NCI-H2081 (cell line): ENCODE results near the gene CELA2A.
"Not testable (repeated sequence)": the region's sequence is repeated elsewhere in the genome, so short reads cannot be mapped to it uniquely, and the experiment has no call there.

Source experiments
- DNase-seq, 2 experiments: peaks; one replicate each; lab custom pipeline; 2025; lab: John Stamatoyannopoulos, UW

The CELA2A gene

DNA sequence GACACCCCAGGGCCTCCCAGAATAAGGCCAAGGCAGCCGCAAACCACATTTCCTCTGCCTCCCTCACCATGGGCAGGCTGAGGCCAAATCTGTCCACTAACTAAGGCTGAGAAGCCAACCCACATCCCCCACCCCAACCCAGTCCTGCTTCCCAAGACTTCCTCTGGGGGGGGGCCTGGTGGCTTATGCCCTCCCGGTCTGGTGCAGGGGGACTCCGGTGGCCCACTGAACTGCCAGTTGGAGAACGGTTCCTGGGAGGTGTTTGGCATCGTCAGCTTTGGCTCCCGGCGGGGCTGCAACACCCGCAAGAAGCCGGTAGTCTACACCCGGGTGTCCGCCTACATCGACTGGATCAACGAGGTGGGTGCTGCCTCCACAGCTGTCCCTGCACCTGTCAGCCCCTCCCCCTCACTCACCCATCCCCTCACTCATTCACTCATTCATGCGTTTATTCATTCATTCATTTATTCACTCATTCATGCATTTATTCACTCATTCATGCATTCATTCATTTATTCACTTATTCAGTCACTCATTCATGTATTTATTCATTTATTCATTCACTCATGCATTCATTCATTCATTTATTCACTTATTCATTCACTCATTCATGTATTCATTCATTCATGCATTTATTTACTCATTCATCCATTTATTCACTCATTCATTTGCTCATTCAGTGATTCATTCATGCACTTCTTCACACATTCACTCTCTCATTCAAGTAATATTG lies 11.0 kb upstream of the CELA2A start:
- DNase-seq: no peak

DNA sequence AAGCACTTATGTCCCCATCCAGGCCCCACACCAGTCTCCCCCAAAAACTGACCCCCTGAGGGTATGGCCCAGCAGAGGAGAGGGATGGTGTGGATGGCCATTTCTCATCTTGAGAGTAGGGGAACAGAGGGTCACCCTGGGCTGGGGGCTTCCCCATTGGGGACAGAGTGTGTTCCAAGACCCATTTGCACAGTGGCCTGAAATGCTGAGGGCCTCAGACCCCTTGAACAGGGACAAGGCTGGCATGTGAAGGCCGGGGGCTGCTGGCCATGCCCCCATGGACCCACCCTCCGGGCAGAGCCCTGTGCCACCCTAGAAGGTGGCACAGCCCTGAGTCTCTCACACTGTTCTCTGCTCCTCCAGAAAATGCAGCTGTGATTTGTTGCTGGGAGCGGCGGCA lies 10.3 kb upstream of the CELA2A start:
- DNase-seq: no peak

DNA sequence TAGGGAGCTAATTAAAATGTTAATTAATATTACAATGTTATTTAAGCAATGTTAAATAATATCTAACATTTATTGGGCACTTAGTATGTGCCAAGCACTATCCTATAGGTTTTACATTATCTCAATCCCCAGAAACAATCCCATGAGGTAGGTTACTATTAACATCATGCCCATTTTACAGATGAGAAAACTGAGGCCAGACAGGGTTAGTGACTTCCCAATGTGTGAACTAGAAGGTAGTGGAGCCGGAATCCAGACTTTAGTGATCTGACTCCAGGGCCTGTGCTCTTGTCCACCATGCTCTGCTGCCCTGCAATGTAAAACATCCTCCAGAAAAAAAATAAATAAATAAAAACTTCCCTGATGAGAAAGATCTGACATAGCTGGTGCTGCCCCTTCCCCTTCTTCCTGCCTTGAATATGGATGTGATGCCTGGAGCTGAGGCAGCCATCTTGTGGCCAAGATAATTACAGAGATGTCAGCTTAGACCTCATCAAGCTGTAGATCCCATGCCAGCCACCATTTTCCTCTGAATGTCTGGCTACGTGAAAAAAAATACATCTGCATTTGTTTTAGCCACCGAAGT lies 7.6 kb upstream of the CELA2A start:
- DNase-seq: no peak

DNA sequence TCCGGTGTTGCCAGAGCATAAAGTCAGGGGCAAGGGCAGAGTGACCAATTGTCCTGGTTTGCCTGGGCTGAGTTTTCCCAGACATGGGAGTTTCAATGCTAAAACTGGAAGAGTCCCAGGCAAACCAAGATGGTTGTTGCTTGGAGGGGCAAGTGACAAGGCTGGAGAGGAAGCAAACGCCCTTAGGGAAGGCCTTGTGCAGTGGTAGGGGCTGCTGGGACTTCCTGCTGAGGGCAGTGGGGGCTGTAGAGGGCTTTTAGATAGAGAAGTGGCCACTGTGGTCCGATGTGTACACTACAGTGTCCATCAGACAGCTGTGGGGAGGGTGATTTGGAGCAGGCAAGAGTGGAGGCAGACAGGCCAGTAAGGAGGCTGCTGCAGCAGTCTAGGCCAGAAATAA lies 7.0 kb upstream of the CELA2A start:
- DNase-seq: no peak

DNA sequence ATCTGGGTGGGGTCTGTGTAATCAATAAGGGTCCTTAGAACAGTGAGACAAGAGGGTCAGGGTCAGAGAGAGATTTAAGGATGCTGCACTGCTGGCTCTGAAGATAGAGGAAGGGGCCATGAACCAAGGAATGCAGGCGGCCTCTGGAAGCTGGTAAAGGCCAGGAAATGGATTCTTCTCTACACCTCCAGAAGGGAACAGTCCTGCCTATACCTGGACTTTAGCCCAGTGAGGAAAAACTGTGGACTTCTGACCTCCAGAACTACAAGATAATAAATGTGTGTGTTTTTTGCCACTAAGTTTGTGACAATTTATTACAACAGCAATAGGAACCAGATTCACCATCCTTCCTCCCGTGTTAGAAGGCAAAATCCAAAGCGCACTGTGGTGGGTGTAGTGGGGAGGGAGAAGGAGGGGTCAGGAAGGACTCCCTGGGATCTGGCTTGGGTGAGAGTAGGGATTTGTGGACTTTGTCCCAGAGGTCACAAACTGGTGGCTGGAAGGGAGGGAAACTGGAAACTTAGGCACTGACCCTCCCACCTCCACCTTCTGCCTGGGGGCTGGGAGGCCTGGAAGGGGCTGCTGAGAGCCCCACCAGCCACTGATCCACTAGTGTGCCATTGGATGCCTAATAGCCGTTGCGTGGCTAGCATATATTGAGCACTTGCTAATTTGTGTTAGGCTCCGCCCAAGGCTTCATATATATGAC lies 5.4 kb upstream of the CELA2A start:
- no peak for DNase-seq

DNA sequence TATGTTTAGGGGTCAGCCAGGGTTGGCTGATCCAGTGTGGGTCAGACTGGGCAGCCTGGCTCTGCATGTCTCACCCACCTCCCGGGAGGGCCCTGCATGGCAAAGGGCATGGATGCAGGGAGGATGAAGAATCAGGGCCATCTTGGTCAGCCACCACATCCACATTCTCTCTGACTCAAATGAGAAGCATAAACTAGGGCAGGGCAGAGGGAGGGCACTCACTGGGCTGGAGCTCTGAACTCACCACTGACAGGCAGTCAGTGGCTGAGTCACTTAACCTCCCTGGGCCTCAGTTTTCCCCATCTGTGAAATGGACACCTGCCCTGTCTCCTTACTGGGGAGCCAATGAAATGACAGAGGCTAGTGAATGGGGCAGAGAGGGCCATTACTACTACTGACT lies 4.3 kb upstream of the CELA2A start:
- DNase-seq: no peak

DNA sequence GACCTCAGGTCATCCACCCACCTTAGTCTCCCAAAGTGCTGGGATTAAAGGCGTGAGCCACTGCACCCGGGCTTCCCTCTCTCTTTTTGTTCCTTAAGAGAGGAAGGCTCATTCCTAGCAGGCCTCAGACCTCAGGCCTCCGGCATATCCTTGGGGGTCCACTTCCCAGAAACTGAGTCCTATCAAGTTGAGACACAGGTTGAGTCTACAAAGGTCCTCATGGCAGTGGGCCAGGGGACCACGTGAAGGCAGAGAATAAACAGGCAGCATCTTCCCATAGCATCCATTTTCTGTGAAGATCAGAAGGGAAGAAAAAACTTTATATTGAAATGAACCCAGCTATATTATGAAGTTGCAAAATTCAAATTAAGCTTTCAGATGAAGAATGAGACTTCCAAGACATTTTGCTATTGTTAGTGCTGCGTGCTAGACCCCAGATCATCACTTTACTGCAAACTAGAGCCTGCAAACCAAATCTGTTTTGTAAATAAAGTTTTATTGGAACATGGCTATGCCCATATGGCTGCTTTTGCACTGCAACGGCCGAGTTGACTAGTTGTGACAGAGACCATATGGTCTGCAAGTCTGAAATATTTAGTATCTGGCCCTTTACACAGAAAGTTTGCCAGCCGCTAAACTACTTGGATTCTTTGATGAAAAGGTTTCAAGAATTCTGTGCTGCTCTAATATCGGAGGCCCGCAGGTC lies 3.5 kb upstream of the CELA2A start:
- no peak for DNase-seq

DNA sequence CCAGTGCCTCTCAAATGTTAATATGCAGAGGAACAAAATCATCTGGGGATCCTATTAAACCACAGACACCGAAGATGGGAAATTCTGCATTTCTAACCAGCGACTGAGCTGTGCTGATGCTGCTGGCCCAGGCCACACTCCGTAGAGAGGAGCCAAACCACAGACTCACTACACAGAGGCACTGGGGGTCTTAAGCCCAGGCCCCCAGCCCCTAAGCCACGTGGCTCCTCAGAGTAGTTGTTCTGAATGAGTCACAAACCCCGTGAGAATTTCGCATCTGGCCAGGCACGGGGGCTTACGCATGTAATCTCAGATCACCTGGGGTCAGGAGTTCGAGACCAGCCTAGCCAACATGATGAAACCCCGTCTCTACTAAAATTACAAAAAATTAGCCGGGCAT lies 2.8 kb upstream of the CELA2A start:
- DNase-seq: no peak

DNA sequence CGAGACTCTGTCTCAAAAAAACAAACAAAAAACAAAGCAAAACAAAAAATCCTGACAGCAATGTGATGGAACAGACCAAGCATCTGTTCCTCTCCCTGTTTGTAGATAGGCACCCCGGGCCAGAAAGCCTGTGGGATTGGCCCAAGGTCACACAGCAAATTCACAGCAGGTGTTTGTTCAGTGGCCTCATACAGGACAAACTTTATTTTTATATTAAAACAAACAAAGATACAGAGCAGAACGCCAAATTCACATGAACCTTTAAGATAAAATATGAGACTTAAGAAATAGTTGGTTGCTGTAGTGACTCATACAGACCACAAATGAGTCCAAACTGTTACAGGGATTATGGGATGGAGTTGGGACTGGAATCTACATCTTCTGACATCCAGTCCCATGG lies 2.3 kb upstream of the CELA2A start:
- no peak for DNase-seq

DNA sequence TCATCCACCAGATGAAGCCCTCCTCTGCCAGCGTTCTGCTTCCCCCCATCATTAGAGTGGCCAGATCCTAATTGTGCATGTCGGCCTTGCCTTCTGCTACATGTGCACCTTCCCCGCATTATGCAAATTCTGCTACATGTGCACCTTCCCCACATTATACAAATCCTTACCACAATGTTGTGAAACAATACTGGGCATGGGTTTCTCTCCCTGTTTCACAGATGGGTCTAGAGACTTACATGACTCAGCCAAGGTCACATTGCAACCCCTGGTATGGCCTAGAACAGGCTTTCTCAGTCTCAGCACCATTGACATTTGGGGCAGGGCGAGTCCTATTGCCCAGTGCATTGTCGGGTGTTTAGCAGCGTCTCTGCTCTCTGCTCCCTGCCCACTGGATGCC lies 1.0 kb upstream of the CELA2A start:
- no peak for DNase-seq

DNA sequence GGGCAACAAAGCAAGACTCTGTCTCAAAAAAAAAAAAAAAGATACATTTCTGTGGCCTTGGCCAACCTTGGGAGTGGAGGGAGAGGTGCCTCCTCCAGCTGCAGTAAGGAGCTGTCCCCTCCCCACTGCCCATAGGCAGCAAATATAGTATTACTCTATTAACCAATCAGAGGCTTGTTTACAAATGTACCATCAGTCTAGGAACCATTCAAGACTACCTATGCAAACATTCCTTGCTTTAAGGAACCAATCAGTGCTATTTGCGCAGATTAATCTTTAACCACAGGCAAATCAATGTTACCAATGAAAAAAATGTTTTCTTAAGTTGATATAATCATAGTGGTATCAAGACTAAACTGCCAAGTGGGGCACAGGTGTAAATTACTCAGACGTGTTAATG lies 1.1 kb downstream of the CELA2A start:
- DNase-seq: no peak

DNA sequence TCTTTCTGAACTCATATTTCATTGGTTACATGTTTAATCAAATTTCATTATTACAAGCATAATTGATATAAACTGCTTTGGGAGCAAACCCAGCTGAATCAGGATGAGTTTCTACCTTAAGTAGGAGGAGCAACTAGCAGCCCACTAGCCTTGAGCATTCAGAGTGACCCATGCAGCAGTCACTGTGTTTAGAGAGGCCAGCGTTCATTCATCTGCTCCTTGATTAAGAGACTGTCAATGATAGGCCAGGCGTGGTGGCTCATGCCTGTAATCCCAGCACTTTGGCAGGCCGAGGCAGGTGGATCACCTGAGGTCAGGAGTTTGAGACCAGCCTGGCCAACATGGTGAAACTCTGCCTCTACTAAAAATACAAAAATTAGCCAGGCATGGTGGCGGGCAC lies 1.9 kb downstream of the CELA2A start:
- not testable (repeated sequence) for DNase-seq

DNA sequence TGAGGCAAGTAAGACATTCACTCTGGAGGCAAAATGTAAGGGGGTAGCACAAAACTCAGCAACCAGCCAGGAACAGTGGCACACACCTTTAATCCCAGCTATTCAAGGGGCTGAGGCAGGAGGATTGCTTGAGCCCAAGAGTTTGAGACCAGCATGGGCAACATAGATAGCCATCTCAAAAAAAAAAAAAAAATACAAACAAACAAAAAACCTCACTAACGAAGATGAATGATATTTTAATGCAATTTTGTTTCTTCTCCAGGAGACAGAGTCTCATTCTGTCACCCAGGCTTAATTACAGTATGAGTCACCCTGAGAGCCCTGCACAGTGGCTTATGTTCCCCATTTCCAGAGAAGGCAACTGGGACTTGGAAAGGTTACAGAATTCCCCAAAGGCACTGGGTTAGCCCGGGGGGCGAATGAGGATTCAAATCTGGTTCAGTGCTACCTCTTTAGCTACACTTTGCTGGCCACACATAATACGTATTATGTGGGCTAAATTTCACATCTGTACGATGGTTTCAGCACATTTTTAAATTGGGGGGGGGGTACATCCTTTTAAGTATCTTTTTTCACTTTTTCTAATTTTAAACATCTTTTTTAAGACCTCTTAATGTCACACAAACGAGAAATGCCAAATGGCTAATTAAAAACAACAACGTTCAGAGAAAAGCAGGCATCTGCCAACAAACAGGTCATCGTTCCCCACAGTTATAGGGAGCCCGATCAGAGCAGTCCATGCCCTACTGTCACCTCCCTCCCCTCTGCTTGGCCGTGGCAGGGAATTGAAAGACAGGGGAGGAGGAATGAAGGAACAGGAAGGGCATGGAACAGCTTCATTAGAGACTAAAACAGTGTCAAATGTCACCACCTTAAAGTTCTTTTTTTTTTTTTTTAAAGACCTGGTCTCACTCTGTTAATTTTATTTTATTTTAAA lies 3.5 kb downstream of the CELA2A start:
- peak in 1 of 2 experiments; percentile 8 for DNase-seq

DNA sequence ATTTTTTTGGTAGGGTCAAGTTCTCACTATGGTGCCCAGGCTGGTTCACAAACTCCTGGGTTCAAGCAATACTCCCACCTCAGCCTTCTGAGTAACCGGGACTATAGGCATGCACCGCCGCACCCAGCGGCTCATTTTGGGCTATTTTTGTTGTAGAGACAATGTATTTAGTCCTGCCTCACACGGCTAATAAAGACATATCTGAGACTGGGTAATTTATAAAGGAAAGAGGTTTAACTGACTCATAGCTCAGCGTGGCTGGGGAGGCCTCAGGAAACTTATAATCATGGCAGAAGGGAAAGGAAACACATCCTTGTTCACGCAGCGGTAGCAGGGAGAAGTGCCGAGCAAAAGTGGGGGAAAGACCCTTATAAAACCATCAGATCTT lies 4.2 kb downstream of the CELA2A start:
- no peak for DNase-seq

DNA sequence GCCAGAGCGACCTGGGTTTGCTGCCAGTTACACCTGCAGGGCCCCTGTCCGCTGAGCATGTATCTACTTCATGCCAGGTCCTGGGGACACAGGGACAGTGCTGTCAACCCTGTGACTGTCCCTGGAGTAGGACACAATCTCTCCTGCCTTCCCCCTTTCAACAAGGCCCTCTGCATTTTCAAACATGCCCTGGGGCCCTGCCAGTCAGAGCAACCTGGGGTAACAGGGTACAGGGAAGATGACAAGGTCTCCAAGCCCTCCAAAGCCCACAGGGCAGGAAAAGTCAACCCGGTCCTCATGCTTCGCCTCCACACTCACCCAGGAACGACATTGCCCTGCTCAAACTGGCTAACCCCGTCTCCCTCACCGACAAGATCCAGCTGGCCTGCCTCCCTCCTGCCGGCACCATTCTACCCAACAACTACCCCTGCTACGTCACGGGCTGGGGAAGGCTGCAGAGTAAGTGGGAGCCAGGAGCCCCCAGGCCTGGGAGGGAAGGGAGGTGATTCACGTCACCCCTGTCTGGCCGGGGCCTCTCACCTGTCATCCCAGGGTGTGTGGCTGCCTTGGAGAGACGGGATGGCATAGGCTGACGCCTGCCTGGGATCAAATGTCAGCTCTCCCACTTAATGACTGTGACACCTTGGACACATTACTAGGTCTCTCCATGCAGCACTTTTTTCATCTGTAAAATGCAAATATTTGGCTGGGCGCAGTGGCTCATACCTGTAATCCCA lies 6.7 kb downstream of the CELA2A start:
- not testable (repeated sequence) for DNase-seq

DNA sequence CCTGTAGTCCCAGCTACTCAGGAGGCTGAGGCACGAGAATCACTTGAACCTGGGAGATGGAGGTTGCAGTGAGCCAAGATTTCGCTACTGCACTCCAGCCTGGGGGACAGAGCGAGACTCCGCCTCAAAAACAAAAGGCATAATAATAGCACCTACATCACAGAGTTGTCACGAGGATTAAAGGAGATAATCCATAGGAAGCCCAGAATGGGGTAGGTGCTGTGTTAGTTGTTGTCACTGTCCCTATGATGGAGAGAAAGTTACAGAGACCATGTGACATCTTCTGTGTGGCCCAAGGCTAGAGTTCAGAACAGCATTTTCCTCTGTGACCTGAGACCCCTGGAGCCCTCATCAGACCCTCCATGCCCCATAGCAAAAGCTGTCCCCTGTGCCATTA lies 7.4 kb downstream of the CELA2A start:
- DNase-seq: not testable (repeated sequence)

DNA sequence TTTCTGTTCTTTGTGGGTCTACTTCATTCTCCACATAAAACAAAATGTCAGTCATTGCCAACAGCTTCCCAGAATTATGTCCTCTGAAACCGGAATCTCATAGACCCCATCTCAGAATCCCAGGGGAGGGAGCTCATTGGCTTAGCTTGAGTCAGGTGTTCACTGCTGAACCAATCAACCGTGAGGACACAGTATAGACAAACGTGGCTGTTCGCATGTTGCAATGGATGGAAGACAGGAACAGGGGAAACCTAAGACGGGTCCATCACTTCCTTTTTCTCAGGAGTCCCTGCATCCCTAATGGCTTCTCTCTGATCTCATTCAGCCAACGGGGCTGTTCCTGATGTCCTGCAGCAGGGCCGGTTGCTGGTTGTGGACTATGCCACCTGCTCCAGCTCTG lies 9.1 kb downstream of the CELA2A start:
- no peak for DNase-seq

DNA sequence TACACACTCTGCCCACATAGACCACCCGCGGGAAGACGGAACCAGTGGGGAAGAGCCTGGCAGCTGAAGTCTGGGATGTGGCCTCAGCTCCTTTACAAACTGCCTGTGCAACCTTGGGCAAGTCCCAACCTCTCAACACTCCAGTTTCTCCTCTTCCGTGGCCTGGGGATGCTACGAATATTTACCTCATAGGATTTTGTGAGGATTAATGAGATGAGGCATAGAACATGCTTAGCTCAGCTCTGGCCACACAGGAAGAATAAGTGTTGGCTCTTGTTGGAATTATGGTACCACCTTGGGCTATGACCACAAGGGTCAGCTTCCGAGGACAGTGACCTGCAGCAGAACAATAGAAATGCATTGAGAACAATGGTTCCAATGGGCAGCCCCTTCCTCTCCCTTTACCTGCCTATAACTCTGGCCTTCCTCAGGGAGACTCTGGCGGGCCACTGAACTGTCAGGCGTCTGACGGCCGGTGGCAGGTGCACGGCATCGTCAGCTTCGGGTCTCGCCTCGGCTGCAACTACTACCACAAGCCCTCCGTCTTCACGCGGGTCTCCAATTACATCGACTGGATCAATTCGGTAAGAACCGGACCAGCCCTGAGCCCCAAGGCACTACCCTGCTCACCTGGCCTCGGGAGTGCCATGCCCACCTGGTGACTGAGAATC lies 10.6 kb downstream of the CELA2A start:
- DNase-seq: not testable (repeated sequence)

DNA sequence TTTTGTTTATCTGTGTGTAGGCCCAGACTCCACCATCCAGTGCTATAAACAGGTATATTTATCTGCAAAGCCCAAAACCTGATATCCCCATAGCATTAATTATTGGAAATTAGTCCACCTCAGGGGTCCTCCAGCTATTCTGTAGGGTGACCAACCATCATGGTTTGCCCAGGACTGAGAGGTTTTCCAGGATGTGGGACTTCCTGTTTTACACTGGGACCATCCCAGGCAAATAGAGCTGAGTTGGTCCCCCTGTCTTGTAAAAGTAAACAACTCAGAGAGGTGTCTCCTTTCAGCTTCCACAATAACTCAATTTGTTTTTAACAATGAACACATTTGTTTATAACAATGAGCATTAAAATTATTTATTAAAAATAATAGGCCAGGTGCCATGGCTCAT lies 11.6 kb downstream of the CELA2A start:
- no peak for DNase-seq

DNA sequence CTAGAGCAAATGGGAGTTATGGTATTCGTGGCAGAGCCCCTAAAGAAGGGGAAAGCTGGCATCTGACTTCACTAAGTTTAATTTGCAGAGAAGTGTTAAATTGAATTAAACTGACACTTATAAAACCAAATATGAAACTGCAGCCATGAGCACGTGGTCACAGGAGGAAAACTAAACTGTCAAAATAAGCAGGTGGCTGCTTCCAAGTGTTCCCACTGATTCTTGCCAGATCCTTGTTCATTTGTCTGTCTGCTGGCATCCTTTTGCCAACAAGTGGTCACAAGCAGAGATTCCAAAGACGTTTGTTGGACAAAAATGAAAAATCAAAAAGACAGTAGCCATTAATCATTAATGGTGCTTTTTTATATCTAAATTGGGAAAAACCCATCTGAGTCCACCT lies 12.8 kb downstream of the CELA2A start:
- no peak for DNase-seq
